CD4-positive, alpha-beta T cell treated with Interleukin-15 for 1 hour (primary cell): ENCODE measurements around the gene MRPS12.

Source experiments
- DNase-seq: peaks from one replicate; pipeline ENCODE4 v3.0.0-alpha.2; 2020

Gene MRPS12

GRCh38 chr19:38978326-38978689 lies 47.6 kb downstream of the MRPS12 start:
- no peak for DNase-seq

GRCh38 chr19:38979812-38980211 lies 49.1 kb downstream of the MRPS12 start:
- no peak for DNase-seq

GRCh38 chr19:38980583-38981374 lies 50.0 kb downstream of the MRPS12 start:
- no peak for DNase-seq
